Liver (tissue), 9 donors: Measurements from ENCODE around the gene PHF3. TPM values are rescaled to one million over a fixed set of nuclear protein-coding genes. Genes with fewer than 3 reads are reported as not detected.

Experiments used
- DNase-seq: peaks from one replicate; pipeline ENCODE4 v3.0.0-alpha.2; 2017; ENCODE audit warnings: low spot score
- H3K27ac ChIP-seq, 2 donors: one replicate each; pipeline ENCODE4 v1.7.0; 2013; ENCODE audit warnings: inconsistent platforms in 2 of 2, low read length in 2 of 2, control low read depth in 1 of 2, low read depth in 1 of 2, mild to moderate bottlenecking in 1 of 2
- H3K27me3 ChIP-seq, 4 donors: one replicate each; pipeline versions ENCODE4 v1.6.1 to v1.7.0; 2013; ENCODE audit warnings: low read length in 3 of 4, inconsistent platforms in 1 of 4, mild to moderate bottlenecking in 1 of 4, moderate library complexity in 1 of 4; ENCODE audit not compliant: control insufficient read depth in 4 of 4, insufficient read depth in 4 of 4
- H3K36me3 ChIP-seq, 4 donors: one replicate each; pipeline versions ENCODE4 v1.6.1 to v1.7.0; 2013; ENCODE audit warnings: low read length in 3 of 4, mild to moderate bottlenecking in 3 of 4, low read depth in 1 of 4, moderate library complexity in 1 of 4; ENCODE audit not compliant: control insufficient read depth in 4 of 4, insufficient read depth in 3 of 4
- H3K4me1 ChIP-seq, 4 donors: one replicate each; pipeline versions ENCODE4 v1.6.1 to v1.7.0; 2013; ENCODE audit warnings: low read length in 3 of 4, mild to moderate bottlenecking in 3 of 4, moderate library complexity in 1 of 4; ENCODE audit not compliant: control insufficient read depth in 4 of 4, insufficient read depth in 4 of 4
- H3K4me3 ChIP-seq, 3 donors: one replicate each; pipeline versions ENCODE4 v1.6.1 to v1.7.0; 2013; ENCODE audit warnings: low read length in 3 of 3, control low read depth in 1 of 3, low read depth in 1 of 3, mild to moderate bottlenecking in 1 of 3
- H3K9ac ChIP-seq, 2 donors: one replicate each; pipeline ENCODE4 v1.7.0; 2013; ENCODE audit warnings: low read length in 2 of 2, mild to moderate bottlenecking in 2 of 2, moderate library complexity in 2 of 2, control low read depth in 1 of 2, low read depth in 1 of 2
- H3K9me3 ChIP-seq, 4 donors: one replicate each; pipeline versions ENCODE4 v1.6.1 to v1.7.0; 2013; ENCODE audit warnings: low read length in 3 of 4; ENCODE audit not compliant: control insufficient read depth in 4 of 4
- ATF3 ChIP-seq: IDR thresholded peaks from 2 replicates; pipeline ENCODE4 v1.6.1; 2016; ENCODE audit warnings: antibody characterized with exemption
- CTCF ChIP-seq: fragments of 150-350 bp; IDR thresholded peaks from 2 replicates; pipeline ENCODE4 v1.5.1; 2017; ENCODE audit warnings: improper control_type of control experiment, low read depth, low read length; ENCODE audit not compliant: missing input control
- FOXA1 ChIP-seq: IDR thresholded peaks from 2 replicates; pipeline ENCODE4 v1.6.1; 2016; ENCODE audit warnings: antibody characterized with exemption
- HNF4A ChIP-seq, 2 donors: conservative IDR thresholded peaks; 2 replicates each; pipeline ENCODE4 v1.6.1; 2016; ENCODE audit warnings: antibody characterized with exemption in 2 of 2, mild to moderate bottlenecking in 2 of 2
- HNF4G ChIP-seq: IDR thresholded peaks from 2 replicates; pipeline ENCODE4 v1.6.1; 2016; ENCODE audit warnings: antibody characterized with exemption
- RAD21 ChIP-seq, 2 donors: IDR thresholded peaks; 2 replicates each; pipeline ENCODE4 v1.6.1; 2016; ENCODE audit warnings: antibody characterized with exemption in 2 of 2, mild to moderate bottlenecking in 2 of 2
- REST ChIP-seq: IDR thresholded peaks from 2 replicates; pipeline ENCODE4 v1.6.1; 2016; ENCODE audit warnings: antibody characterized with exemption, mild to moderate bottlenecking
- RXRA ChIP-seq, 2 donors: IDR thresholded peaks; 2 replicates each; pipeline ENCODE4 v1.6.1; 2017 to 2018; ENCODE audit warnings: antibody characterized with exemption in 2 of 2, mild to moderate bottlenecking in 1 of 2
- SP1 ChIP-seq: IDR thresholded peaks from 2 replicates; pipeline ENCODE4 v1.6.1; 2018; ENCODE audit warnings: antibody characterized with exemption, mild to moderate bottlenecking
- TAF1 ChIP-seq: conservative IDR thresholded peaks from 2 replicates; pipeline ENCODE4 v1.6.1; 2016; ENCODE audit warnings: antibody characterized with exemption, mild to moderate bottlenecking
- YY1 ChIP-seq: IDR thresholded peaks from 2 replicates; pipeline ENCODE4 v1.6.1; 2016; ENCODE audit warnings: antibody characterized with exemption, mild to moderate bottlenecking
- ZBTB33 ChIP-seq: IDR thresholded peaks from 2 replicates; pipeline ENCODE4 v1.6.1; 2016; ENCODE audit warnings: antibody characterized with exemption
- WGBS: extraction: QIAGEN DNeasy Blood & Tissue Kit; methylation state at CpG from one replicate; pipeline ENCODE4 v1.1.7; 2013; 5-methylcytosine and 5-hydroxymethylcytosine counted together
- polyA plus RNA-seq, 2 donors: library from polyadenylated mRNA; stranded (reverse) in 1 of 2; unstranded in 1 of 2; fragments of 200-250 nt in 1 of 2; fragments of >200 nt in 1 of 2; fragmentation: Nextera tagmentation in 1 of 2; extraction: Ambion mirVana in 1 of 2; gene quantifications; one replicate each; pipeline versions ENCODE4 v1.2.1 to v1.2.3, GENCODE V29; 2013 to 2015
- total RNA-seq, 2 donors: library from RNA; depleted of rRNA; stranded (reverse); fragments of >200 nt; gene quantifications; one replicate each; pipeline ENCODE4 v1.2.3, GENCODE V29; 2014
- donor health status: healthy.
- donor health status: healthy.
- donor health status: healthy.
- donor health status: healthy.
- donor health status: healthy.

PHF3 gene
- total and polyA plus RNA-seq, 4 donors: 7.7 to 38.9 (median 25.1) TPM

DNA sequence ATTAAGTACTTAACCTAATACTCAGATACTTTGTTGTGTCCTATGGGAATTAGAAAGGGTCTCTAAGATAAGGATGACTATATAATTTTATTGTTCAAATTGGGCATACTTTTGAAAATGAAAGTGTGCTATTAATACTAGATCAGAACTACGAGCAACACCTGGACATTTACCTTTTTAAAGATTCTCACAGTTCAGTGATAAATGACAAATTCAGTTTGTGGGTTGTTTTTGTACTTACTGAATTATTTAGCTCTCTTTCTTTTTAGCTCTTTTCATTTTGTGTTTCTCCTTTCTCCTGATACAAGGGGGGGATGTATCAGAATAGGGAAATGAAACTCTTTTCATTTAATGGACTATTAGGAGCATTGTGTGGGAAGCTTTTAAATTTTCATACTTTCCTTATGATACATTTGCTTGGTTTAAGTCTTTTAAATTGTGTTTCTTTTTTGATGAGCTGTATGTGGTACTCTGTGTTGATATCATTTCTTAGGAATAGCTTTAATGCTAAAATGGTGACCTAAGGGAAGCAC, 47.5 kb downstream of the PHF3 start:
- H3K4me1 ChIP-seq: peaks cover 0 to 13% (median 2%) of the 10 kb centered on the region in 4 donors
- 79% methylated on average over 1 of the region's 1 CpG for WGBS
- H3K27ac ChIP-seq: no peak overlapping the region

DNA sequence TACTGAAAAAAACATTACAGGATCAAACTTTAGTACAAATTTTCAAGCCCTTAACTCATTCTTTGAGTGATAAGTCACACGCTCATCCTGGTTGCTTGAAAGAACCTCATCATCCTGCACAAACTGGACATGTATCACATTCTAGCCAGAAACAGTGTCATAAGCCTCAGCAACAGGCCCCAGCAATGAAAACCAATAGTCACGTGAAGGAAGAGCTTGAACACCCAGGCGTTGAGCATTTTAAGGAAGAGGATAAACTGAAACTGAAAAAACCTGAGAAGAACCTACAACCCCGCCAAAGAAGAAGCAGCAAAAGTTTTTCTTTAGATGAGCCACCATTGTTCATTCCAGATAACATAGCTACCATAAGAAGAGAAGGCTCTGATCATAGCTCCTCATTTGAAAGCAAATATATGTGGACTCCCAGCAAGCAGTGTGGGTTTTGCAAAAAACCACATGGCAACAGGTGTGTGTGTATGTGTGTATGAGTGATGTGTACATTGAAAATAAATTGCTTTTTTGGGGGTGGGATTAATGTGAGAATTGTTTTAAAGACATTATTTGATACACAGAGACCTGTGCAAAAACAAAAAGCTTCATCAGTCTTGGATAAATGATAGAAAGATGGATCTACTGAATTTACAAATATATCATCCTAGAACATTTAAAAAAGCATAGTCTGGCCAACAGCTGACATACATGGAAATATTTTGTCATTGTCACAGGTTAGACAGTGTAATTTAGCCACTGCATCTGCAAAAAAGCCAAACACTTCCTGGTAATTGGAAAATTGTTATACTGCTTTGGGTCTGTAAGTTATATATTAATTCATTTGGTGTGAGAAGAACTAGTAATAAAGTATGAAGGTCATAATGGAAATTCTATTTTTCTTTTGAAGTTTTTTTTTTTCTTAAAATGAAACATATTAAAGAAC, 50.1 kb downstream of the PHF3 start:
- H3K9ac ChIP-seq: no peak overlapping the region
- no peak overlapping the region for H3K27ac ChIP-seq

More for the DNA sequence above, 47.5 kb downstream of the PHF3 start:
- Histone ChIP-seq H3K9me3 (no peaks in the 10 kb centered on the region), H3K36me3 (peaks cover 0 to 9% (median 5%) of the 10 kb centered on the region in 4 donors), H3K9ac (no peak overlapping the region), H3K27me3 (no peaks in the 10 kb centered on the region), H3K4me3 (no peak overlapping the region)
- DNase-seq: no peak
- TF ChIP-seq TAF1: no peak

More for the DNA sequence above, 50.1 kb downstream of the PHF3 start:
- WGBS: 91% methylated on average over 4 of the region's 4 CpGs
- Histone ChIP-seq H3K4me1 (peaks cover 0 to 5% (median 2%) of the 10 kb centered on the region in 4 donors), H3K4me3 (no peak overlapping the region), H3K27me3 (no peaks in the 10 kb centered on the region), H3K36me3 (peaks cover 0 to 9% (median 4%) of the 10 kb centered on the region in 4 donors), H3K9me3 (no peaks in the 10 kb centered on the region)
- TF ChIP-seq ZBTB33 (no peak), ATF3 (no peak), RAD21 (IDR thresholded peaks at IDR 0.05) (no peak), HNF4G (no peak), HNF4A (conservative IDR thresholded peaks at IDR 0.05) (no peak), RXRA (IDR thresholded peaks at IDR 0.05) (no peak), CTCF (no peak), FOXA1 (no peak), REST (no peak), YY1 (no peak), SP1 (no peak)
- no peak for DNase-seq
